Measurements from ENCODE around the gene SSR3. TPM values are rescaled to one million over a fixed set of nuclear protein-coding genes. Genes with fewer than 3 reads are reported as not detected.
"Not testable (repeated sequence)": the region's sequence is repeated elsewhere in the genome, so short reads cannot be mapped to it uniquely, and the experiment has no call there.

The SSR3 gene
- total RNA-seq, 1 donor from 2014 or later = 155 TPM

DNA sequence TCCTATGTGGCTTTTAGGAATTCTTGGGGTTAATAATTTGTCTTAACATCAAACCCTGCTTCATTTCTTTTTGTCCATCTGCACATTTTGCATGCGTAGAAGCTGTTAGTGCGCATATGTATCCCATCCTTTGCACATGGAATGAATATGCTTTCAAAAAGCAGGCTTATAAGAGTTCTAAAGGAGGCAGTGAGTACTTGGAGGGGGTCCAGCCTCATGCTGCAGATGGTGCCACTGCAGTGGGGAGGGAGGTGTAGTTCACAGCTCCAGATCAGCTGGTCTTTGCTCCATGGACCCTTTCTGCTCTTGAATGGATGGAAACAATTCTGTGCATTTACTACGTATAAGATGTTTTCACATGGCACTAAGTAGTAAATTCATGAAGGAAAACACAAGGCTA is 20.7 kb upstream of the SSR3 start:
- Histone ChIP-seq H3K27me3 (no peaks in the 10 kb centered on the region), H3K4me3 (no peak overlapping the region), H3K4me1 (no peaks in the 10 kb centered on the region), H3K27ac (no peak overlapping the region), H3K36me3 (no peaks in the 10 kb centered on the region), H3K9me3 (no peaks in the 10 kb centered on the region)
- intact Hi-C loops (cut with DNase I) = no loop called here
- DNase-seq (ENCODE audit: low spot score in 2 of 2) = no peak
- TF ChIP-seq, protein P1, sequence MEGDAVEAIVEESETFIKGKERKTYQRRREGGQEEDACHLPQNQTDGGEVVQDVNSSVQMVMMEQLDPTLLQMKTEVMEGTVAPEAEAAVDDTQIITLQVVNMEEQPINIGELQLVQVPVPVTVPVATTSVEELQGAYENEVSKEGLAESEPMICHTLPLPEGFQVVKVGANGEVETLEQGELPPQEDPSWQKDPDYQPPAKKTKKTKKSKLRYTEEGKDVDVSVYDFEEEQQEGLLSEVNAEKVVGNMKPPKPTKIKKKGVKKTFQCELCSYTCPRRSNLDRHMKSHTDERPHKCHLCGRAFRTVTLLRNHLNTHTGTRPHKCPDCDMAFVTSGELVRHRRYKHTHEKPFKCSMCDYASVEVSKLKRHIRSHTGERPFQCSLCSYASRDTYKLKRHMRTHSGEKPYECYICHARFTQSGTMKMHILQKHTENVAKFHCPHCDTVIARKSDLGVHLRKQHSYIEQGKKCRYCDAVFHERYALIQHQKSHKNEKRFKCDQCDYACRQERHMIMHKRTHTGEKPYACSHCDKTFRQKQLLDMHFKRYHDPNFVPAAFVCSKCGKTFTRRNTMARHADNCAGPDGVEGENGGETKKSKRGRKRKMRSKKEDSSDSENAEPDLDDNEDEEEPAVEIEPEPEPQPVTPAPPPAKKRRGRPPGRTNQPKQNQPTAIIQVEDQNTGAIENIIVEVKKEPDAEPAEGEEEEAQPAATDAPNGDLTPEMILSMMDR (IDR thresholded peaks at IDR 0.05) = no peak

DNA sequence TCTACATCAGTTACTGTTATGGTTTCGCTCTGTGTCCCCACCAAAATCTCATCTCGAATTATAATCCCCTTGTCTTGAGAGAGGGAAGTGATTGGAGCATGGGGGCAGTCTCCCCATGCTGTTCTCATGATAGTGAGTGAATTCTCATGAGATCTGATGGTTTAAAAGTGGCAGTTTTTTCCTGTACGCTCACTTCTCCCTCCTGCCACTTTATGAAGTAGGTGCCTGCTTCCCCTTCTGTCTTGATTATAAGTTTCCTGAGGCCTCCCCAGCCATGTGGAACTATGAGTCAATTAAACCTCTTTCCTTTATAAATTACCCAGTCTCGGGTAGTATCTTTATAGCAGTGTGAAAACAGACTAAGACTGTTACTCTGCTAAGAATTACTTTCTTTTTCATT is 15.0 kb upstream of the SSR3 start:
- DNase-seq (ENCODE audit: low spot score in 2 of 2) = not testable (repeated sequence)

DNA sequence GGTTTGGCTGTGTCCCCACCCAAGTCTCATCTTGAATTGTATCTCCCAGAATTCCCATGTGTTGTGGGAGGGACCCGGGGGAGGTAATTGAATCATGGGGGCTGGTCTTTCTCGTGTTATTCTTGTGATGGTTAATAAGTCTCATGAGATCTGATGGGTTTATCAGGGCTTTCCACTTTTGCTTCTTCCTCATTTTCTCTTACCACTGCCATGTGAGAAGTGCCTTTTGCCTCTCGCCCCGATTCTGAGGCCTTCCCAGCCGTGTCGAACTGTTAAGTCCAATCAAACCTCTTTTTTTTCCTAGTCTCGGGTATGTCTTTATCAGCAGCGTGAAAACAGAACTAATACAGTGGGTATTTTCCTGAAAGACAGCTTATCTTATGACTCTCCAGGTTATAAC is 14.1 kb upstream of the SSR3 start:
- H3K27ac ChIP-seq; H3K27me3 ChIP-seq; DNase-seq (ENCODE audit: low spot score in 2 of 2); H3K36me3 ChIP-seq; H3K4me1 ChIP-seq; H3K4me3 ChIP-seq; H3K9me3 ChIP-seq; intact Hi-C loops (cut with DNase I): not testable (repeated sequence)

More for the DNA sequence above, 15.0 kb upstream of the SSR3 start:
- H3K36me3 ChIP-seq; H3K27ac ChIP-seq; H3K9me3 ChIP-seq; H3K4me3 ChIP-seq; H3K4me1 ChIP-seq; intact Hi-C loops (cut with DNase I); H3K27me3 ChIP-seq: not testable (repeated sequence)

DNA sequence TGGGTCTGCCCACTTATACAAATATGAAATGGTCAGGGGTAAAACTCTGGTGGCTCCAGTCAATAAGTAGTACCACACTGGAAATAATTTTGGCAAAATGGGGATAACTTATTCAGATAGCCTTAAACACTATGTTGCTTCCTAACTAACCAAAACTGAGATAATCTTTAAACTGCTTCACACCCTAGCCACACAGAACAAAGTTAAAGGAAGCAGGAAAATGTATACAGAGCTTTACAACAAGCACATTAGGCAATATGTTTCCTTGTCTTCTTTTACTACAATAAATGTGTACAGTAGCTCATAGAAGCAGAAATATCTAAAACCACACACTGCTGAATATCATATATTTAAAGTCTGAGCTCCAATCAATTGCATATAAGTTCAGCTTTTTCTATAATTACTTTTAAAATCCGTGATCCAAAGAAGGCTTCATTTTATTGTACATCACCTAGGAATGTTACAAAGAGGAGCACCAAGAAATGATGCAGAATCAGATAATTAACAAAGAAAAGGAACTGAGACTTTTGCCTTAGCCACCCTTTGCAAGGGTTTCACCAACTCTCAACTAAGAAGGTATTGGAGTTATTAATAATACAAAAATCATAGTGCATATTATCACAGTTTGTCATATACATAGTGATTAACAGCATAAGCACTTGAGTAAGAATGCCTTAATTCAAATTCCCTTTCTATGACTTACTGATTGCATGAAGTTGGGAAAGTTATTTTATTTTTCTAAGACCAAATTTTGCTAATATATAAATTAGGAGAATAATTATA is 9.2 kb upstream of the SSR3 start:
- TF ChIP-seq, protein P1 (IDR thresholded peaks at IDR 0.05) = no peak
- Histone ChIP-seq H3K27ac (no peak overlapping the region), H3K9me3 (no peaks in the 10 kb centered on the region), H3K27me3 (no peaks in the 10 kb centered on the region), H3K4me3 (no peak overlapping the region), H3K4me1 (no peaks in the 10 kb centered on the region), H3K36me3 (no peaks in the 10 kb centered on the region)
- intact Hi-C loops (cut with DNase I) = no loop called here
- DNase-seq (ENCODE audit: low spot score in 2 of 2) = no peak

DNA sequence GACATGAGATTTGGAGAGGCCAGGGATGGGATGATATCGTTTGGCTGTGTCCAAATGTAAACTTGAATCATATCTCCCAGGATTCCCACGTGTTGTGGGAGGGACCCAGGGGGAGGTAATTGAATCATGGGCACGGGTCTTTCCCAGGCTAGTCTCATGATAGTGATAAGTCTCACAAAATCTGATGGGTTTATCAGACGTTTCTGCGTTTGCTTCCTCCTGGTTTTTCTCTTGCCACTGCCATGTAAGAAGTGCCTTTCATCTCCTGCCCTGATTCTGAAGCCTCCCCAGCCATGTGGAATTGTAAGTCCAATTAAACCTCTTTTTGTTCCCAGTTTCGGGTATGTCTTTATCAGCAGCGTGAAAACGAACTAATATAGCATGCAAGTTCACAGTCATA is 7.6 kb upstream of the SSR3 start:
- H3K9me3 ChIP-seq; H3K4me1 ChIP-seq; H3K36me3 ChIP-seq; H3K27me3 ChIP-seq; DNase-seq (ENCODE audit: low spot score in 2 of 2); H3K27ac ChIP-seq; H3K4me3 ChIP-seq; intact Hi-C loops (cut with DNase I): not testable (repeated sequence)

DNA sequence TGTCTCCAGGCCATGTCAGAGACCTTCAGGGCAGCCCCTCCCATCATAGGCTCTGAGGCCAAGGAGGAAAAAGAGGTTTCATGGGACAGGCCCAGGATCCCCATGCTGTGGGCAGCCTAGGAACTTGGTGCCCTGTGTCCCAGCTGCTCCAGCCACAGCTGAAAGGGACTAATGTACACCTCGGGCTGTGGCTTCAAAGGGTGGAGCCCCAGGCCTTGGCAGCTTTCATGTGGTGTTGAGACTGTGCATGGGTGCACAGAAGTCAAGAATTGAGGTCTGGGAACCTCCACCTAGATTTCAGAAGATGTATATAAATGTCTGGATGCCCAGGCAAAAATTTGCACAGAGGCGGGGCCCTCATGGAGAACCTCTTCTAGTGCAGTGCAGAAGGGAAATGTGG is 6.6 kb upstream of the SSR3 start:
- Histone ChIP-seq H3K27me3 (no peaks in the 10 kb centered on the region), H3K27ac (no peak overlapping the region), H3K4me1 (no peaks in the 10 kb centered on the region), H3K36me3 (no peaks in the 10 kb centered on the region), H3K9me3 (no peaks in the 10 kb centered on the region), H3K4me3 (no peak overlapping the region)
- no peak for DNase-seq (ENCODE audit: low spot score in 2 of 2)
- intact Hi-C loops (cut with DNase I) = no loop called here
- TF ChIP-seq, protein P1 (IDR thresholded peaks at IDR 0.05) = no peak

DNA sequence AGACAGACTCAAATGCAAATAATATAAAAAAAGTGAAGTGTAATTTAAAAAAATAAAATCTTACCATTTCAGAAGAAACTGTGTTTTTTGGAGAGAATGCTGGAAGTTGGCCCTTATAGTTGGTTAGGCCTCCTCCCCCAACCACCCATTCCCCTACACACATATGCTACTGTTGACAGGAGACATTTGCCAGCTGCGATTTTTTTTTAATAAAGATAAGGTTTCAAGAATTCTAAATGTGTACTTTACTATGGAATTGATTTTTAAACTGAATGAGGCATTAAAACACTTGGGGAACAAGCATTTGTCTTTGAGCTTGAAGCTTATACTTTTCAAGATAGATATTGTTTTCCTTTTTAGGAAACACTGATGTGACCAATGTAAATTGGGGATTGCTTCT is 4.4 kb upstream of the SSR3 start:
- intact Hi-C loops (cut with DNase I) = loop anchor here (5.0 kb wide), 1 partner anchor 258 kb away; no protein-coding TSS in a partner anchor
- Histone ChIP-seq H3K4me1 (no peaks in the 10 kb centered on the region), H3K27ac (no peak overlapping the region), H3K4me3 (no peak overlapping the region), H3K9me3 (no peaks in the 10 kb centered on the region), H3K27me3 (no peaks in the 10 kb centered on the region), H3K36me3 (no peaks in the 10 kb centered on the region)
- no peak for DNase-seq (ENCODE audit: low spot score in 2 of 2)
- TF ChIP-seq, protein P1 (IDR thresholded peaks at IDR 0.05) = no peak

Measured in ascending aorta (tissue), 2 donors.